Activated CD8-positive, alpha-beta memory T cell treated with anti-CD3 and anti-CD28 coated beads, Interleukin-2, amount 50 U/mL, for 24 hours (primary cell): ENCODE data around the gene NSUN7.
"Not testable (repeated sequence)": the region's sequence is repeated elsewhere in the genome, so short reads cannot be mapped to it uniquely, and the experiment has no call there.

Experiments used
- DNase-seq: peaks from one replicate; pipeline ENCODE4 v3.0.0-alpha.2; 2020; ENCODE audit errors: extremely low read depth

Gene NSUN7

GRCh38 chr4:40817157-40817556 lies 67.4 kb downstream of the NSUN7 start:
- DNase-seq, result not testable (repeated sequence)

- DNase-seq, result no peak
These were observed 70.3 kb downstream of the NSUN7 start for GRCh38 chr4:40820101-40820500.

GRCh38 chr4:40822420-40823166 lies 72.8 kb downstream of the NSUN7 start:
- no peak for DNase-seq

- no peak for DNase-seq
These were observed 75.5 kb downstream of the NSUN7 start for GRCh38 chr4:40825014-40825838.

- no peak for DNase-seq
These were observed 77.1 kb downstream of the NSUN7 start for GRCh38 chr4:40826821-40827220.

GRCh38 chr4:40827758-40828157 lies 78.0 kb downstream of the NSUN7 start:
- DNase-seq, result no peak

- no peak for DNase-seq
These were observed 78.9 kb downstream of the NSUN7 start for GRCh38 chr4:40828661-40829060.

- DNase-seq, result no peak
These were observed 79.8 kb downstream of the NSUN7 start for GRCh38 chr4:40829586-40829985.

GRCh38 chr4:40831146-40831907 lies 81.6 kb downstream of the NSUN7 start:
- DNase-seq, result no peak

- DNase-seq, result no peak
These were observed 82.4 kb downstream of the NSUN7 start for GRCh38 chr4:40832175-40832574.

- DNase-seq, result no peak
These were observed 83.5 kb downstream of the NSUN7 start for GRCh38 chr4:40833212-40833611.

GRCh38 chr4:40837094-40837870 lies 87.5 kb downstream of the NSUN7 start:
- DNase-seq, result no peak

GRCh38 chr4:40838742-40839141 lies 89.0 kb downstream of the NSUN7 start:
- no peak for DNase-seq

- no peak for DNase-seq
These were observed 90.7 kb downstream of the NSUN7 start for GRCh38 chr4:40840255-40840984.

- peak; percentile 63 for DNase-seq
These were observed 91.3 kb downstream of the NSUN7 start for GRCh38 chr4:40840985-40841571.

GRCh38 chr4:40842318-40842717 lies 92.6 kb downstream of the NSUN7 start:
- DNase-seq, result no peak

- DNase-seq, result no peak
These were observed 93.1 kb downstream of the NSUN7 start for GRCh38 chr4:40842725-40843423.

GRCh38 chr4:40843696-40844095 lies 93.9 kb downstream of the NSUN7 start:
- no peak for DNase-seq

- DNase-seq, result no peak
These were observed 94.5 kb downstream of the NSUN7 start for GRCh38 chr4:40844261-40844660.
